Body of pancreas (tissue), 4 donors: ENCODE measurements around the gene CBFA2T3.

Source experiments
- CTCF ChIP-seq, 7 experiments: fragments of 450-650 bp in 4 of 7; fragments of 200-600 bp in 3 of 7; sonication (generic) in 3 of 7; IDR thresholded peaks; one replicate each; pipeline ENCODE4 v1.5.1; 2016 to 2019; ENCODE audit warnings: antibody characterized with exemption in 7 of 7
- POLR2A ChIP-seq, 3 donors: fragments of 450-650 bp; IDR thresholded peaks; one replicate each; pipeline ENCODE4 v1.6.1; 2016; ENCODE audit warnings: antibody characterized with exemption in 3 of 3, mild to moderate bottlenecking in 2 of 3

GRCh38 chr16:88883117-88883895, 93.7 kb downstream of the CBFA2T3 start:
- no peak for TF ChIP-seq CTCF (IDR thresholded peaks at IDR 0.05)
- no peak for TF ChIP-seq POLR2A (IDR thresholded peaks at IDR 0.05)
